ENCODE results near the gene SPEF2. TPM values are rescaled to one million over a fixed set of nuclear protein-coding genes. Genes with fewer than 3 reads are reported as not detected.

SPEF2 gene
- total and polyA plus RNA-seq, 2 donors (not counting 1 experiment from before 2014, with no cell fraction given): 0.31 to 0.59 TPM

GRCh38 chr5:35826554-35826953 lies 208.9 kb downstream of the SPEF2 start:
- no peak overlapping the region for H3K4me2 ChIP-seq (replicated peaks; ENCODE audit: low read depth, low read length, poor library complexity, severe bottlenecking)
- H3K36me3 ChIP-seq (replicated peaks in 1 of 2; ENCODE audit: control extremely low read depth in 1 of 2, control insufficient read depth in 1 of 2, extremely low read depth in 1 of 2, insufficient read depth in 2 of 2, low read length in 1 of 2): no peaks in the 10 kb centered on the region
- H3K9me3 ChIP-seq (ENCODE audit: control extremely low read depth in 1 of 3, control insufficient read depth in 2 of 3, insufficient read depth in 1 of 3, low read length in 2 of 3): no peaks in the 10 kb centered on the region
- H3K9me3 Mint-ChIP-seq (ENCODE audit: insufficient read depth): no peaks in the 10 kb centered on the region
- H3K27me3 Mint-ChIP-seq: no peaks in the 10 kb centered on the region
- ChIA-PET CTCF (no interaction called here), POLR2A (no interaction called here)
- no peaks in the 10 kb centered on the region for H3K4me1 ChIP-seq (ENCODE audit: control insufficient read depth in 2 of 2, insufficient read depth in 2 of 2, low read length in 2 of 2)
- H3K4me3 Mint-ChIP-seq: no peak overlapping the region
- 92% methylated on average over 2 of the region's 2 CpGs for WGBS (ENCODE audit: insufficient coverage)
- intact Hi-C loops (cut with micrococcal nuclease): no loop called here
- ATAC-seq (ENCODE audit: low read depth) (no peak), DNase-seq (no peak)
- H3K79me2 ChIP-seq (ENCODE audit: control insufficient read depth, insufficient read depth, low read length): no peaks in the 10 kb centered on the region
- no peaks in the 10 kb centered on the region for H3K4me1 Mint-ChIP-seq
- TF ChIP-seq CTCF (IDR thresholded peaks at IDR 0.05) (no peak), EZH2 (IDR thresholded peaks at IDR 0.05; ENCODE audit: borderline replicate concordance, insufficient read depth, low read depth, low read length, poor library complexity, severe bottlenecking) (no peak)
- H3K9ac ChIP-seq (ENCODE audit: low read length): no peak overlapping the region
- H3K27me3 ChIP-seq (replicated peaks in 1 of 4; ENCODE audit: control extremely low read depth in 1 of 4, control insufficient read depth in 3 of 4, insufficient read depth in 4 of 4, low read length in 3 of 4): no peaks in the 10 kb centered on the region
- no peak overlapping the region for H2AFZ ChIP-seq (ENCODE audit: insufficient read depth, low read depth, low read length, poor library complexity, severe bottlenecking)
- H4K20me1 ChIP-seq (ENCODE audit: control insufficient read depth, insufficient read depth, low read length, poor library complexity, severe bottlenecking): no peaks in the 10 kb centered on the region
- H3K4me3 ChIP-seq (ENCODE audit: control extremely low read depth in 1 of 5, extremely low read depth in 1 of 5, insufficient read depth in 1 of 5, low read depth in 2 of 5, low read length in 4 of 5): no peak overlapping the region
- H3K27ac ChIP-seq (ENCODE audit: low read length in 2 of 2): no peak overlapping the region
- H3K27ac Mint-ChIP-seq: no peak overlapping the region

DNA sequence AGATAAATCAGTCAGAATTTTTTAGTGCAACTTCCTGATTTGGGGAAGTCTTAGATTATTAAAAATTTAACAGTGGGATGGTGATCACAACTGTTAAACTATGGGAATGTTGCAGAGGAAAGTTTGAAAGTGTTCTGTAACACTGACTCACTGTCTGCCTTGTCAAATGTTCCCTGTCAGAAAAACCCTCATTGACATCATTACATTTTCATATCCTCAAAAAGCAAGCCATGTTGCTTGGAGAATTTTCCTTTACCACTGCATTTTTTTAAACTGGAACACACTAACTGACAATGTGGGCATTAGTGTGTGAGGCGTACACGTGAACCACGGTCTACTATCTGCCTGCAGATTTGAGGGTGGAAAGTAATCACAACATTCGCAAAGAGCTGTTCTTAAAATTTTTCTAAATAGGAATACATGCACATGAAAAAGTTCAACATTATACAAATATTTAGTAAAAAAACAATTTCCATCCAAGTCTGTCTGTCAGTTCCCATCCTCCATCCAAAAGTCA lies 210.5 kb downstream of the SPEF2 start:
- Histone ChIP-seq H4K20me1 (ENCODE audit: control insufficient read depth, insufficient read depth, low read length, poor library complexity, severe bottlenecking) (no peaks in the 10 kb centered on the region), H3K79me2 (ENCODE audit: control insufficient read depth, insufficient read depth, low read length) (no peaks in the 10 kb centered on the region), H3K4me1 (ENCODE audit: control insufficient read depth in 2 of 2, insufficient read depth in 2 of 2, low read length in 2 of 2) (no peaks in the 10 kb centered on the region), H2AFZ (ENCODE audit: insufficient read depth, low read depth, low read length, poor library complexity, severe bottlenecking) (no peak overlapping the region), H3K9me3 (ENCODE audit: control extremely low read depth in 1 of 3, control insufficient read depth in 2 of 3, insufficient read depth in 1 of 3, low read length in 2 of 3) (no peaks in the 10 kb centered on the region), H3K4me3 (ENCODE audit: control extremely low read depth in 1 of 5, extremely low read depth in 1 of 5, insufficient read depth in 1 of 5, low read depth in 2 of 5, low read length in 4 of 5) (no peak overlapping the region), H3K27ac (ENCODE audit: low read length in 2 of 2) (no peak overlapping the region), H3K9ac (ENCODE audit: low read length) (no peak overlapping the region), H3K4me2 (replicated peaks; ENCODE audit: low read depth, low read length, poor library complexity, severe bottlenecking) (no peak overlapping the region), H3K36me3 (replicated peaks in 1 of 2; ENCODE audit: control extremely low read depth in 1 of 2, control insufficient read depth in 1 of 2, extremely low read depth in 1 of 2, insufficient read depth in 2 of 2, low read length in 1 of 2) (no peaks in the 10 kb centered on the region), H3K27me3 (replicated peaks in 1 of 4; ENCODE audit: control extremely low read depth in 1 of 4, control insufficient read depth in 3 of 4, insufficient read depth in 4 of 4, low read length in 3 of 4) (no peaks in the 10 kb centered on the region)
- Mint-ChIP-seq H3K4me3 (no peak overlapping the region), H3K9me3 (ENCODE audit: insufficient read depth) (no peaks in the 10 kb centered on the region), H3K4me1 (no peaks in the 10 kb centered on the region), H3K27ac (no peak overlapping the region), H3K27me3 (no peaks in the 10 kb centered on the region)
- ChIA-PET CTCF (no interaction called here), POLR2A (no interaction called here)
- ATAC-seq (ENCODE audit: low read depth) (no peak), DNase-seq (no peak)
- no peak for TF ChIP-seq CTCF (IDR thresholded peaks at IDR 0.05)
- TF ChIP-seq EZH2 (IDR thresholded peaks at IDR 0.05; ENCODE audit: borderline replicate concordance, insufficient read depth, low read depth, low read length, poor library complexity, severe bottlenecking): no peak
- whole genome bisulfite sequencing (ENCODE audit: insufficient coverage): no CpG with 5 or more reads among the region's 4 CpGs
- intact Hi-C loops (cut with micrococcal nuclease): no loop called here
